ENCODE results near the gene SERPINC1. TPM values are rescaled to one million over a fixed set of nuclear protein-coding genes. Genes with fewer than 3 reads are reported as not detected.

SERPINC1 gene
- total and polyA plus RNA-seq, 2 of the 8 experiments (the other 6 are each of a cell fraction or from before 2014, with no cell fraction given), result 0.08 TPM; not detected in 1

GRCh38 chr1:173867141-173867752, 49.9 kb downstream of the SERPINC1 start (continued):
- TF ChIP-seq ATF2 (IDR thresholded peaks at IDR 0.05; ENCODE audit: low read length) (peak; percentile 80; the same call in 1 of the 2 replicates), CHD1 (IDR thresholded peaks at IDR 0.05; ENCODE audit: low read depth, low read length) (0 out of 2 replicates have a peak, but pooled peaks have one; percentile 64), CREB1 (IDR thresholded peaks at IDR 0.05) (no peak), KDM4A (IDR thresholded peaks at IDR 0.05; ENCODE audit: low read depth, low read length, severe bottlenecking) (no peak), EGR1 (IDR thresholded peaks at IDR 0.05; ENCODE audit: borderline replicate concordance, low read depth, low read length) (no peak), PHF8 (conservative IDR thresholded peaks at IDR 0.05; ENCODE audit: low read depth, low read length) (no peak), BACH1 (IDR thresholded peaks at IDR 0.05; ENCODE audit: low read length) (no peak), POLR2AphosphoS5 (IDR thresholded peaks at IDR 0.05; ENCODE audit: low read depth, low read length) (peak; percentile 99; the same call in 1 of the 2 replicates), SP2 (IDR thresholded peaks at IDR 0.05; ENCODE audit: low read length) (no peak), POU5F1 (IDR thresholded peaks at IDR 0.05; ENCODE audit: low read depth, low read length) (no peak)

All from H1 (cell line).